Testis (tissue), 2 donors: Measurements from ENCODE around the gene PLA2G4A.

ENCODE experiments used
- POLR2A ChIP-seq: fragments of 450-650 bp; IDR thresholded peaks from one replicate; pipeline ENCODE4 v1.6.1; 2017; ENCODE audit warnings: antibody characterized with exemption, mild to moderate bottlenecking, moderate library complexity
- TF ChIP-seq, protein P1 (sequence below), 3 experiments: fragments of 450-650 bp in 2 of 3; fragments of 200-600 bp in 1 of 3; sonication (generic) in 1 of 3; IDR thresholded peaks; one replicate each; pipeline ENCODE4 v1.5.1; 2016 to 2019; ENCODE audit warnings: antibody characterized with exemption in 3 of 3, mild to moderate bottlenecking in 2 of 3, moderate library complexity in 1 of 3

GRCh38 chr1:186806477-186806876, 22.3 kb upstream of the PLA2G4A start:
- no peak for TF ChIP-seq POLR2A
- TF ChIP-seq, protein P1, sequence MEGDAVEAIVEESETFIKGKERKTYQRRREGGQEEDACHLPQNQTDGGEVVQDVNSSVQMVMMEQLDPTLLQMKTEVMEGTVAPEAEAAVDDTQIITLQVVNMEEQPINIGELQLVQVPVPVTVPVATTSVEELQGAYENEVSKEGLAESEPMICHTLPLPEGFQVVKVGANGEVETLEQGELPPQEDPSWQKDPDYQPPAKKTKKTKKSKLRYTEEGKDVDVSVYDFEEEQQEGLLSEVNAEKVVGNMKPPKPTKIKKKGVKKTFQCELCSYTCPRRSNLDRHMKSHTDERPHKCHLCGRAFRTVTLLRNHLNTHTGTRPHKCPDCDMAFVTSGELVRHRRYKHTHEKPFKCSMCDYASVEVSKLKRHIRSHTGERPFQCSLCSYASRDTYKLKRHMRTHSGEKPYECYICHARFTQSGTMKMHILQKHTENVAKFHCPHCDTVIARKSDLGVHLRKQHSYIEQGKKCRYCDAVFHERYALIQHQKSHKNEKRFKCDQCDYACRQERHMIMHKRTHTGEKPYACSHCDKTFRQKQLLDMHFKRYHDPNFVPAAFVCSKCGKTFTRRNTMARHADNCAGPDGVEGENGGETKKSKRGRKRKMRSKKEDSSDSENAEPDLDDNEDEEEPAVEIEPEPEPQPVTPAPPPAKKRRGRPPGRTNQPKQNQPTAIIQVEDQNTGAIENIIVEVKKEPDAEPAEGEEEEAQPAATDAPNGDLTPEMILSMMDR (IDR thresholded peaks at IDR 0.05), result no peak
